HEK293 (cell line): ENCODE results near the gene NOL6.

ENCODE experiments used
- BCL11A ChIP-seq: fragments of 450-650 bp; formaldehyde crosslinking; IDR thresholded peaks from 2 replicates; pipeline ENCODE4 v1.5.1; 2016; ENCODE audit warnings: low read depth, missing biosample characterization, missing genetic modification characterization
- KLF1 ChIP-seq: fragments of 450-650 bp; formaldehyde crosslinking; IDR thresholded peaks from 2 replicates; pipeline ENCODE4 v1.5.1; 2016; ENCODE audit warnings: missing biosample characterization, missing genetic modification characterization
- KLF7 ChIP-seq: fragments of 450-650 bp; formaldehyde crosslinking; IDR thresholded peaks from 2 replicates; pipeline ENCODE4 v1.5.1; 2016; ENCODE audit warnings: missing biosample characterization, missing genetic modification characterization, borderline replicate concordance
- OVOL3 ChIP-seq: fragments of 450-650 bp; formaldehyde crosslinking; IDR thresholded peaks from 2 replicates; pipeline ENCODE4 v1.5.1; 2016; ENCODE audit warnings: missing biosample characterization, missing genetic modification characterization
- PRDM1 ChIP-seq: fragments of 450-650 bp; formaldehyde crosslinking; IDR thresholded peaks from 2 replicates; pipeline ENCODE4; 2016; ENCODE audit warnings: missing biosample characterization, missing genetic modification characterization
- PRDM4 ChIP-seq: fragments of 450-650 bp; formaldehyde crosslinking; IDR thresholded peaks from 2 replicates; pipeline ENCODE4 v1.5.1; 2017; ENCODE audit warnings: missing biosample characterization, missing genetic modification characterization
- PRDM6 ChIP-seq: fragments of 450-650 bp; formaldehyde crosslinking; IDR thresholded peaks from 2 replicates; pipeline ENCODE4 v1.5.1; 2017; ENCODE audit warnings: missing biosample characterization, missing genetic modification characterization
- REST ChIP-seq: fragments of 450-650 bp; formaldehyde crosslinking; IDR thresholded peaks from 2 replicates; pipeline ENCODE4 v1.5.1; 2016; ENCODE audit warnings: missing biosample characterization, missing genetic modification characterization
- ZBTB11 ChIP-seq: fragments of 450-650 bp; formaldehyde crosslinking; conservative IDR thresholded peaks from 2 replicates; pipeline ENCODE4 v1.5.1; 2016; ENCODE audit warnings: low read depth, missing biosample characterization, missing genetic modification characterization
- ZBTB20 ChIP-seq: fragments of 450-650 bp; formaldehyde crosslinking; IDR thresholded peaks from 2 replicates; pipeline ENCODE4 v1.5.1; 2016; ENCODE audit warnings: missing biosample characterization, missing genetic modification characterization
- ZBTB21 ChIP-seq: fragments of 450-650 bp; formaldehyde crosslinking; IDR thresholded peaks from 2 replicates; pipeline ENCODE4 v1.5.1; 2017; ENCODE audit warnings: missing biosample characterization, missing genetic modification characterization
- ZNF155 ChIP-seq: fragments of 450-650 bp; formaldehyde crosslinking; IDR thresholded peaks from 2 replicates; pipeline ENCODE4 v1.5.1; 2016; ENCODE audit warnings: missing biosample characterization, missing genetic modification characterization
- ZNF221 ChIP-seq: fragments of 450-650 bp; formaldehyde crosslinking; IDR thresholded peaks from 2 replicates; pipeline ENCODE4 v1.5.1; 2017; ENCODE audit warnings: missing biosample characterization, missing genetic modification characterization, borderline replicate concordance
- ZNF280C ChIP-seq: fragments of 450-650 bp; formaldehyde crosslinking; IDR thresholded peaks from 2 replicates; pipeline ENCODE4 v1.5.1; 2016; ENCODE audit warnings: missing biosample characterization, missing genetic modification characterization
- ZNF658 ChIP-seq: fragments of 450-650 bp; formaldehyde crosslinking; IDR thresholded peaks from 2 replicates; pipeline ENCODE4; 2016; ENCODE audit warnings: missing biosample characterization, missing genetic modification characterization
- ZSCAN16 ChIP-seq: fragments of 450-650 bp; formaldehyde crosslinking; IDR thresholded peaks from 2 replicates; pipeline ENCODE4 v1.5.1; 2016; ENCODE audit warnings: missing biosample characterization, missing genetic modification characterization
- ZSCAN4 ChIP-seq: fragments of 450-650 bp; formaldehyde crosslinking; IDR thresholded peaks from 2 replicates; pipeline ENCODE4 v1.5.1; 2017; ENCODE audit warnings: missing biosample characterization, missing genetic modification characterization

NOL6 gene

GRCh38 chr9:33446946-33447798, 26.6 kb downstream of the NOL6 start, which contains the start of gene AQP3 (continued):
- TF ChIP-seq ZSCAN16 (tag by site-specific recombination) = no peak
- TF ChIP-seq PRDM1 (tag by site-specific recombination) = peak; percentile 86
- no peak for TF ChIP-seq OVOL3 (tag by site-specific recombination)
- TF ChIP-seq PRDM6 (tag by site-specific recombination) = no peak
- TF ChIP-seq PRDM4 (tag by site-specific recombination) = no peak
- TF ChIP-seq KLF1 (tag by site-specific recombination) = peak; percentile 51; the same call in 1 of the 2 replicates
- no peak for TF ChIP-seq ZNF658
- no peak for TF ChIP-seq BCL11A (tag by site-specific recombination)
- no peak for TF ChIP-seq ZBTB21 (tag by site-specific recombination)
- no peak for TF ChIP-seq ZNF280C (tag by site-specific recombination)
- TF ChIP-seq KLF7 (tag by site-specific recombination) = no peak
- TF ChIP-seq ZNF155 (tag by site-specific recombination) = no peak
- TF ChIP-seq ZBTB11 (tag by site-specific recombination) = no peak
- no peak for TF ChIP-seq ZSCAN4
- TF ChIP-seq REST (tag by site-specific recombination) = no peak
- TF ChIP-seq ZNF221 (tag by site-specific recombination) = no peak
- TF ChIP-seq ZBTB20 (tag by site-specific recombination) = no peak
